Loucy (cell line): ENCODE results near the gene MRPL39.

Experiments used
- H2AFZ ChIP-seq: fragments of 200-600 bp; sonication (generic); 2 replicates; pipeline ENCODE4 v1.6.0; 2016; ENCODE audit warnings: antibody characterized with exemption, mild to moderate bottlenecking, low read length, moderate library complexity
- H3F3A ChIP-seq: fragments of 200-600 bp; 2 replicates; pipeline ENCODE4 v1.6.0; 2016; ENCODE audit warnings: antibody characterized with exemption, low read depth, mild to moderate bottlenecking
- H3K27me3 ChIP-seq: fragments of 200-600 bp; sonication (generic); 2 replicates; pipeline ENCODE4 v1.6.1; 2014; ENCODE audit warnings: low read length, mild to moderate bottlenecking; ENCODE audit not compliant: insufficient read depth, poor library complexity, severe bottlenecking
- H3K36me3 ChIP-seq: fragments of 200-600 bp; sonication (generic); 2 replicates; pipeline ENCODE4 v1.6.1; 2016; ENCODE audit warnings: low read length; ENCODE audit not compliant: insufficient read depth
- H3K4me1 ChIP-seq: fragments of 200-600 bp; sonication (generic); 2 replicates; pipeline ENCODE4 v1.5.1; 2014; ENCODE audit warnings: low read length, mild to moderate bottlenecking; ENCODE audit not compliant: insufficient read depth, poor library complexity, severe bottlenecking
- H3K4me2 ChIP-seq: fragments of 200-600 bp; sonication (generic); 2 replicates; pipeline ENCODE4 v1.6.0; 2014; ENCODE audit warnings: antibody characterized with exemption, low read length, low read depth, mild to moderate bottlenecking; ENCODE audit not compliant: poor library complexity, severe bottlenecking
- H3K4me3 ChIP-seq: fragments of 200-600 bp; sonication (generic); 2 replicates; pipeline ENCODE4 v1.5.1; 2014; ENCODE audit warnings: low read length, mild to moderate bottlenecking, mixed read lengths; ENCODE audit not compliant: poor library complexity, severe bottlenecking
- H3K79me2 ChIP-seq: fragments of 200-600 bp; sonication (generic); 2 replicates; pipeline ENCODE4 v1.6.1; 2014; ENCODE audit warnings: low read length; ENCODE audit not compliant: insufficient read depth
- H3K9ac ChIP-seq: fragments of 200-600 bp; sonication (generic); 2 replicates; pipeline ENCODE4 v1.6.0; 2014; ENCODE audit warnings: mild to moderate bottlenecking, low read depth, low read length, moderate library complexity; ENCODE audit not compliant: poor library complexity, severe bottlenecking
- H3K9me2 ChIP-seq: fragments of 200-600 bp; sonication (generic); replicated peaks from 2 replicates; pipeline ENCODE4 v1.6.1; 2016; ENCODE audit warnings: low read depth, low read length, mixed read lengths
- H3K9me3 ChIP-seq: fragments of 200-600 bp; sonication (generic); 2 replicates; pipeline ENCODE4 v1.6.1; 2014; ENCODE audit warnings: mild to moderate bottlenecking, antibody characterized with exemption, low read length, low read depth; ENCODE audit not compliant: insufficient read depth
- H4K20me1 ChIP-seq: fragments of 200-600 bp; sonication (generic); 2 replicates; pipeline ENCODE4 v1.6.0; 2014; ENCODE audit warnings: antibody characterized with exemption, low read length, mild to moderate bottlenecking; ENCODE audit not compliant: insufficient read depth, poor library complexity, severe bottlenecking
- EZH2phosphoT487 ChIP-seq: fragments of 200-600 bp; IDR thresholded peaks from 2 replicates; pipeline ENCODE4 v1.6.1; 2018; ENCODE audit warnings: antibody characterized with exemption, mild to moderate bottlenecking, moderate library complexity, borderline replicate concordance
- TF ChIP-seq, protein P1 (sequence below): fragments of 200-600 bp; sonication (generic); conservative IDR thresholded peaks from 2 replicates; pipeline ENCODE4 v1.5.1; 2014; ENCODE audit warnings: mild to moderate bottlenecking, antibody characterized with exemption, low read length

MRPL39 gene

GRCh38 chr21:25535849-25536248 is 71.4 kb downstream of the MRPL39 start:
- Histone ChIP-seq H3K9ac (no peak overlapping the region), H3K36me3 (no peaks in the 10 kb centered on the region)
- TF ChIP-seq EZH2phosphoT487: no peak
- TF ChIP-seq, protein P1, sequence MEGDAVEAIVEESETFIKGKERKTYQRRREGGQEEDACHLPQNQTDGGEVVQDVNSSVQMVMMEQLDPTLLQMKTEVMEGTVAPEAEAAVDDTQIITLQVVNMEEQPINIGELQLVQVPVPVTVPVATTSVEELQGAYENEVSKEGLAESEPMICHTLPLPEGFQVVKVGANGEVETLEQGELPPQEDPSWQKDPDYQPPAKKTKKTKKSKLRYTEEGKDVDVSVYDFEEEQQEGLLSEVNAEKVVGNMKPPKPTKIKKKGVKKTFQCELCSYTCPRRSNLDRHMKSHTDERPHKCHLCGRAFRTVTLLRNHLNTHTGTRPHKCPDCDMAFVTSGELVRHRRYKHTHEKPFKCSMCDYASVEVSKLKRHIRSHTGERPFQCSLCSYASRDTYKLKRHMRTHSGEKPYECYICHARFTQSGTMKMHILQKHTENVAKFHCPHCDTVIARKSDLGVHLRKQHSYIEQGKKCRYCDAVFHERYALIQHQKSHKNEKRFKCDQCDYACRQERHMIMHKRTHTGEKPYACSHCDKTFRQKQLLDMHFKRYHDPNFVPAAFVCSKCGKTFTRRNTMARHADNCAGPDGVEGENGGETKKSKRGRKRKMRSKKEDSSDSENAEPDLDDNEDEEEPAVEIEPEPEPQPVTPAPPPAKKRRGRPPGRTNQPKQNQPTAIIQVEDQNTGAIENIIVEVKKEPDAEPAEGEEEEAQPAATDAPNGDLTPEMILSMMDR: no peak

More at GRCh38 chr21:25535849-25536248, 71.4 kb downstream of the MRPL39 start:
- no peak overlapping the region for H2AFZ ChIP-seq
- H3K9me2 ChIP-seq: no peaks in the 10 kb centered on the region
- H3K4me3 ChIP-seq: no peak overlapping the region
- H3K9me3 ChIP-seq: peaks cover 13% of the 10 kb centered on the region; the same call in 1 of the 2 replicates
- no peaks in the 10 kb centered on the region for H3K27me3 ChIP-seq
- no peaks in the 10 kb centered on the region for H3K79me2 ChIP-seq
- no peaks in the 10 kb centered on the region for H4K20me1 ChIP-seq
- no peak overlapping the region for H3K4me2 ChIP-seq
- H3K4me1 ChIP-seq: no peaks in the 10 kb centered on the region
- no peaks in the 10 kb centered on the region for H3F3A ChIP-seq
